ENCODE measurements around the gene GRK5. TPM values are rescaled to one million over a fixed set of nuclear protein-coding genes. Genes with fewer than 3 reads are reported as not detected.

Gene GRK5
- total RNA-seq, 4 donors from 2014 or later = 43.5 to 61.7 (median 48.9) TPM

DNA sequence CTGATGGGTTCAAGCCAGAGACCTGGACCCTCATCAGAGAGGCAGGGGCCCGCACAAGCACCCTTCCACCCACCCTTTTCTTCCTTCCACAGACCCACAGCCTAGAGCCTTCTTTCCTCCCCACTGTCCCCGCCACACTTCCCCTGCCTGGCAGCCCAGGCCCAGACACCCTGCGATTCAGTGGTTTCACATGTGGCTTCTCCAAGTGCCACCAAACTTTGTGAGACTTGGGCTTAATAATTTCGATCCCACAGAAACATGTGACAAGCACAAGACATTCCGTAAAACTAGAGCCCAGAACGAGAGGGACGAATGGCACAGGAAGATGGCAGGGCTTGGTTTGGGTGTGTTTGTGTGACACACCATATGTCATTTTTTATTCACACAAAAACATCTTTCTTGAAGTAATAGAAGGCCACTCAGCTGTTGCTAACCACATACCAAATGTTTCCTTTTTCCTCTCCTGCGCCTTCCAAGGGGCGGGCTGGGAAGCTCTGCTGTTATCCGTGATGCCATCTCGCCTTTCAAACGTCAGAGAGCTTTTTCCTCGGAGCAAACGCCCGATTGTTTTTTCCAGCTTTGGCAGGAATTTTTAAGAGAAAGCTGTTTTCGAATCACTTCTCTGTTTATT lies 162.9 kb downstream of the GRK5 start:
- Histone ChIP-seq H3K4me3 (peak overlapping the region in 1 of 4 donors; percentile 33), H3K27me3 (no peaks in the 10 kb centered on the region), H3K4me1 (peaks cover 3 to 85% (median 41%) of the 10 kb centered on the region in 4 donors), H3K9me3 (no peaks in the 10 kb centered on the region), H3K36me3 (no peaks in the 10 kb centered on the region), H3K27ac (peak overlapping the region; percentile 73 to 93 (median 84))
- no peak for TF ChIP-seq POLR2A (IDR thresholded peaks at IDR 0.05)
- peak; percentile 21 to 66 for TF ChIP-seq EP300 (IDR thresholded peaks at IDR 0.05)
- WGBS, 2 donors = 42 to 52% methylated on average over 16 of the region's 16 CpGs
- DNase-seq (ENCODE audit: low spot score in 2 of 2) = peak; percentile 53 to 66

DNA sequence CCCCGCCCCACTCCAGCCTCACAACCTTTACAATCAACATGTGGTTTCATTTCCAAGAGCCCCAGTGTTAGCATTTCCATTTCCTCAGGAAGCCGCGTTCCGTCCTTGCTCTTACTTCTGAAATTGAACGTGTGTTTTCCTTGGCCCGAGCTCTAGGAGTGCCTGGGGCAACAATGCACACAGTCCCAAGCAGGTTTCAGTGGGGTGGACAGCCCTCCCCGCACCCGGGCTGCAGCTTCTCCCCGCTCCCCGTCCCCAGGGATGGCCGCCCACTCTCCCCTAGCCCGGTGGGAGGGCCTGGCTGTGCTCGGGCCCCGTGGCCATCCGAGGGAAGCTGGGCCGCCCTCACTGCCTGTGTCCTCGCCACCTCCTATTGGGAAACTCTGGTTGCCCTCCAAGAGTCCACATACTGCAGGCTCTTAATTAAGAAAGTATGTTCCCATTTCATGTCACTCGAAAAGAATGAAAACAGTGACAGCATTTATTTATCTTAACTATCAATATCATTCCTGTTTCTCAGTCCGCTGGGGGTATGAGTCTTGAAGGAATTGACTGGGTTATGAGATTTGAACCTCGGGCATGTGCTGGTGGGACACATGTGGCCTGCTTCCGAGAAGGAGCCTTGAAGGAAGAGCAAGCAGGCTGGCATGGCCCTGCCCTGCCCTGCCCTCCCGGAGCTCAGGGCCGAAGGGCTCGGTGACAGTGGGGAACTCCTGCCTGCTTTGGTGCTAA lies 163.8 kb downstream of the GRK5 start:
- peaks cover 3 to 86% (median 42%) of the 10 kb centered on the region in 4 donors for H3K4me1 ChIP-seq
- H3K4me3 ChIP-seq = peak overlapping the region in 1 of 4 donors; percentile 33
- H3K27ac ChIP-seq = peak overlapping the region; percentile 73 to 93 (median 84)
- H3K36me3 ChIP-seq = no peaks in the 10 kb centered on the region
- no peaks in the 10 kb centered on the region for H3K9me3 ChIP-seq
- TF ChIP-seq POLR2A (IDR thresholded peaks at IDR 0.05) (no peak), EP300 (IDR thresholded peaks at IDR 0.05) (peak in 1 of 2 donors; percentile 76)
- TF ChIP-seq, protein P1, sequence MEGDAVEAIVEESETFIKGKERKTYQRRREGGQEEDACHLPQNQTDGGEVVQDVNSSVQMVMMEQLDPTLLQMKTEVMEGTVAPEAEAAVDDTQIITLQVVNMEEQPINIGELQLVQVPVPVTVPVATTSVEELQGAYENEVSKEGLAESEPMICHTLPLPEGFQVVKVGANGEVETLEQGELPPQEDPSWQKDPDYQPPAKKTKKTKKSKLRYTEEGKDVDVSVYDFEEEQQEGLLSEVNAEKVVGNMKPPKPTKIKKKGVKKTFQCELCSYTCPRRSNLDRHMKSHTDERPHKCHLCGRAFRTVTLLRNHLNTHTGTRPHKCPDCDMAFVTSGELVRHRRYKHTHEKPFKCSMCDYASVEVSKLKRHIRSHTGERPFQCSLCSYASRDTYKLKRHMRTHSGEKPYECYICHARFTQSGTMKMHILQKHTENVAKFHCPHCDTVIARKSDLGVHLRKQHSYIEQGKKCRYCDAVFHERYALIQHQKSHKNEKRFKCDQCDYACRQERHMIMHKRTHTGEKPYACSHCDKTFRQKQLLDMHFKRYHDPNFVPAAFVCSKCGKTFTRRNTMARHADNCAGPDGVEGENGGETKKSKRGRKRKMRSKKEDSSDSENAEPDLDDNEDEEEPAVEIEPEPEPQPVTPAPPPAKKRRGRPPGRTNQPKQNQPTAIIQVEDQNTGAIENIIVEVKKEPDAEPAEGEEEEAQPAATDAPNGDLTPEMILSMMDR (IDR thresholded peaks at IDR 0.05) = peak in 1 of 5 experiments; percentile 17
- DNase-seq (ENCODE audit: low spot score in 2 of 2) = peak; percentile 72 to 86
- WGBS, 2 donors = 31 to 32% methylated on average over 24 of the region's 24 CpGs
- H3K27me3 ChIP-seq = no peaks in the 10 kb centered on the region

DNA sequence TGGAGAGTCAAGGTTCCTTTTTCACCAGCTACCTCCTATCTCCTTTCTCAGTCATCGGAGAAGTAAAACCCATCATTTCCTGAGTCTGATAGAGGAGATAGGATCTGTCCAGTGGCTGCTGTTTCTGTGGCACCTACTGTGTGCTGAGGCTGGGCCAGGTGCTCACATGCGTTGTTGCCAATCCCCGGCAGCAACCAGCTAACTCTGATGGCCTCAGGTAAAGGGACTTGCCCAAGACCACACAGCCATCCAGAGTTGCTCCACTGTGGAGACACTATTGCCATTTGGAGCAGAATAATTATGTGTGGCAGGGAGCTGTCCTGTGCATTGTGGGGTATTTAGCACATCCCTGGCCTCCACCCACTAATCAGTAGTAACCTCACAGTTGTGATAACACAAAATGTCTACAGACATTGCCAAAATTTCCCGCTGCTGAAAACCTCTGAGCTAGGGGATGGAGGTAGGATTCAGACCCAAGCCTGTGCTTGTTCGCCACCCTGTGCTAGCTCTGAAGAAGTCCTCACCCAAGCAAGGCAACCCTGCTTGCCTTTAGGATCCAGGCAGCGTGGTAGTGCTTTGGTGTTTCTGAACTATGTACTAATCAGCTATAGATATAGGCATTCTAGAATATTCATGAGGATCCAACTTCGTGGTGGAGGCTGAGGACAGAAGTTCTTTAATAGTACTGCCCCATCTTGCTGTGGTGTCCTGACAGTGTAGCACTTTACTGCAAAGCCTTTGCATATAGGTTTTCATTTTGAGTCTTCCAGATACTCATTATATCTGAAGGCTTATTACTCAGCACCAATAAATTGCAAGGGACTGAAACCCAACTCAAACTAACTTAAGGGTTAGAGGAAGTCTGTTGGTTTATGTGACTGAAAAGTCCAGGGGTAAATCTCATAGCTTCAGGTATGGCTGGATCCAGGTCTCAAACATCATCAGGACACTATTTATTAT lies 164.6 kb downstream of the GRK5 start:
- H3K4me3 ChIP-seq = no peak overlapping the region
- peak overlapping the region; percentile 73 to 93 (median 84) for H3K27ac ChIP-seq
- H3K9me3 ChIP-seq = no peaks in the 10 kb centered on the region
- DNase-seq (ENCODE audit: low spot score in 2 of 2) = no peak
- no peaks in the 10 kb centered on the region for H3K27me3 ChIP-seq
- TF ChIP-seq POLR2A (IDR thresholded peaks at IDR 0.05) (no peak), EP300 (IDR thresholded peaks at IDR 0.05) (no peak)
- TF ChIP-seq, protein P1 (IDR thresholded peaks at IDR 0.05) = no peak
- peaks cover under 1 to 85% (median 42%) of the 10 kb centered on the region in 4 donors for H3K4me1 ChIP-seq
- no peaks in the 10 kb centered on the region for H3K36me3 ChIP-seq
- 81 to 85% methylated on average over 7 of the region's 7 CpGs for WGBS, 2 donors

DNA sequence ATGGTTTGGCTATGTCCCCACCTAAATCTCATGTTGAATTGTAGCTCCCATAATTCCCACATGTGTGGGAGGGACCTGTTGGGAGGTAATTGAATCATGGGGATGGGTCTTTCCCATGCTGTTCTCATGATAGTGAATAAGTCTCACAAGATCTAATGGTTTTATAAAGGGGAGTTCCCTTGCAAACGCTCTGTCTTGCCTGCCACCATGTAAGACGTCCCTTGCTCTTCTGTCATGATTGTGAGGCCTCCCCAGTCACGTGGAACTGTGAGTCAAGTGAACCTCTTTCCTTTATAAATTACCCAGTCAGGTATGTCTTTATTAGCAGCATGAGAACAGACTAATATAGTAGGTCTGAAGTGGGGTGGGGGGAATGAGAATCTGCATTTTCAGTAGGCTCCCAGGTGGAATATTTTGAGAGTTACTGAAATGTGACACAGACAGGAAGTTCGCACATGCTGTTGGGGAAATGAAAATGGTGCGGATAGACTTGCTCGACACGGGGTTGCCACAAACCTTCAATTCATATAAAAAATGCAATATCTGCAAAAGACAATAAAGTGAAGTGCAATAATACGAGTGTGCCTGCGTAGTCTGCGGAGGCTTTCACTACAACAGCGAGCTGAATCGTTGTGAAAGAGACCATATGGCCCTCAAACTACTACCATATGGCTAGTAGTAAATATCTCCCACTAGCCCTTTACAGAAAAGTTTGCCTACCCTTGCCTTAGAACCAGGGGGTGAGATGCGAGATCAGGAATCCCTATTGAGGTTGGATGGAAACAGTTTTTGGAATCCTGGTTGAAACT lies 166.1 kb downstream of the GRK5 start:
- no peak overlapping the region for H3K4me3 ChIP-seq
- 83 to 92% methylated on average over 13 of the region's 13 CpGs for WGBS, 2 donors
- no peaks in the 10 kb centered on the region for H3K9me3 ChIP-seq
- DNase-seq (ENCODE audit: low spot score in 2 of 2) = no peak
- peak overlapping the region in 2 of 4 donors; percentile 93 for H3K27ac ChIP-seq
- peak in 1 of 2 donors; percentile 54 for TF ChIP-seq EP300 (IDR thresholded peaks at IDR 0.05)
- TF ChIP-seq POLR2A (IDR thresholded peaks at IDR 0.05) = no peak
- TF ChIP-seq, protein P1 (IDR thresholded peaks at IDR 0.05) = no peak
- peaks cover 0 to 83% (median 37%) of the 10 kb centered on the region in 4 donors for H3K4me1 ChIP-seq
- no peaks in the 10 kb centered on the region for H3K27me3 ChIP-seq
- H3K36me3 ChIP-seq = no peaks in the 10 kb centered on the region

Measured in tibial nerve (tissue), 4 donors.